ENCODE data around the gene TSPEAR.
"Not testable (repeated sequence)": the region's sequence is repeated elsewhere in the genome, so short reads cannot be mapped to it uniquely, and the experiment has no call there.

TSPEAR gene

DNA sequence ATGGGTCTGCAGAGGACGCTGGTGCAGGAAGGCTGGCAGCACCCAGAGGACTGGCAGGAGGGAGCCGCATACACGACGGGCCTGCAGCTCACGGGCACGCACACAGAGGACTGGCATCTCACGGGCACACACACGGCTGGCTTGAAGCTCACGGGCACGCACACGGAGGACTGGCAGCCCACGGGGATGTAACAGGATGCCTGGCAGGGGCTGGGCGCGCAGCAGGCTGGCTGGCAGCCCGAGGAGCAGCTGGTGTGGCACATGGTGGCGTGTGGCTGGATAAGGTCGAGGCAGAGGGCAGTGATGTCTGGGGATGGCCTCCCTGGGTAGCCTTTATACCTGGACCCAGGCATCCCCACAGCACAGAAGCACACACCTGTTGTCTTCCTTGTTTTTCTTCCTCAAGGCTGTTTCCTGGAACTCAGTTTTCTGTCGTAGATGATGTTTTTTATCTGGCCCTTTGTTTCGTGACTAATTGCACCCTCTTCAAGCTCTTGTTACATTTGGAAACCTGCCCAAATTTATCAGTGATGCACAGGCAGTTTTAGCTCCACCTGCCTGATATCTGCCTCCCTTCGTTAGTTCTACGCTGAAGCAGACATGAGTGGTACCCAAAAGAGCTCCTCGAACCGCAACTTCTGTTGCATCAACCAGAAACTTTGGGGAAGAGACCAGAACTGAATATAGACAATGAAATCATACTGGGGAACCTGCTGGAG is 29.4 kb downstream of the TSPEAR start, which contains the start of gene KRTAP12-1:
TSS of gene KRTAP12-1 (minus strand) at position 303 of the 719 bp plus-strand sequence. CDS start at position 263, 40 bp downstream.
- peak; percentile 94 for DNase-seq

DNA sequence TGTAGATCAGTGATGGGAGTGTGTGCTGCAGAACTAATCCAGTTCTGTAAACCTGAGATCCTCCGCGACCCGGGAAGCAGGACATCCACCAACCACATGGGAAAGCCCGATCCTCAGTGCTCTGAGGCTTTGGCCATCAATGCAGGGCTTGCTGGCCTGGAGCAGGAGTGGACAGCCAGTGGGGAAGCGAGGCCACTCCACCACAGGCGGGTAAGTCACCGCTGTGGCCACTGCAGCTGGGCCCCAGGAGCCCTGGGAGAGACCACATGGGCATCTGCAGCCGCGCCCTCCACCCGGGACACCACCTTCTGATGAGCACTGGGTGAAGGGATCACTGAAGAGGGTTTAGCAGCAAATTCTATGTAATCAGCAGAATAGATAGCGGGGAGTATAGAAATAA is 30.2 kb downstream of the TSPEAR start:
- no peak for DNase-seq

DNA sequence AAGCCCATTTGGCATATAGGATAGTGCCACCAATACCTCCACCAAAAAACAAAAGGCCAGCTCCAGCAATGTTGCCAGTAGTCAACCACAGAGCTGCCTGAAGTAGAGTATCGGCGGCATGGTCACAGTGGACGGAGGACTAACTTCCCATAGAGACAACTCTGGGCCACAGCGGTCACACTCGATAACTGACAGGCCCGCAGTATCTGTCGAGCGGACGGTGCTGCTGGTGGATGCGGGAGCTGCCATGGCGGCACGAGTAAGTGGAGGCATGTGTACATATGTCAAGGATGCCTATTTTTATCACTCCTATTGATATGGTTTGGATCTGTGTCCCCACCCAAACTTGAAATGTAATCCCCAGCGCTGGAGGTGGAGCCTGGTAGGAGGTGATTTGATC is 33.5 kb downstream of the TSPEAR start:
- DNase-seq, result no peak

DNA sequence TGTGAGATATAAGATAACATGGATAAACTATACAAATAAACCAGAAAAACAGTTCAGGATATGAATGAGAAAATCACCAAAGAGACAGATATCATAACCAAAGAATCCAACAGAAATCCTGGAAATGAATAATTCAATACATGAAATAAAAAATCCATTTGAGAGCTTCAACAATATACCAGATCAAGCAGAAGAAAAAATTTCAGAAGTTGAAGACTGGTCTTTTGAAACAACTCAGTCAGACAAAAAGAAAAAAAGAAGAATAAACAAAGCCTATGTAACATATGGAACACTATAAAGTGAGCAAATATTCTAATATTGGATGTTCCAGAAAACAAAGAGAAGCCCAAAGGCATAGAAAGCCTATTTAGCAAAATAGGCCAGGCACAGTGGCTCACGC is 39.5 kb downstream of the TSPEAR start:
- DNase-seq, result no peak

DNA sequence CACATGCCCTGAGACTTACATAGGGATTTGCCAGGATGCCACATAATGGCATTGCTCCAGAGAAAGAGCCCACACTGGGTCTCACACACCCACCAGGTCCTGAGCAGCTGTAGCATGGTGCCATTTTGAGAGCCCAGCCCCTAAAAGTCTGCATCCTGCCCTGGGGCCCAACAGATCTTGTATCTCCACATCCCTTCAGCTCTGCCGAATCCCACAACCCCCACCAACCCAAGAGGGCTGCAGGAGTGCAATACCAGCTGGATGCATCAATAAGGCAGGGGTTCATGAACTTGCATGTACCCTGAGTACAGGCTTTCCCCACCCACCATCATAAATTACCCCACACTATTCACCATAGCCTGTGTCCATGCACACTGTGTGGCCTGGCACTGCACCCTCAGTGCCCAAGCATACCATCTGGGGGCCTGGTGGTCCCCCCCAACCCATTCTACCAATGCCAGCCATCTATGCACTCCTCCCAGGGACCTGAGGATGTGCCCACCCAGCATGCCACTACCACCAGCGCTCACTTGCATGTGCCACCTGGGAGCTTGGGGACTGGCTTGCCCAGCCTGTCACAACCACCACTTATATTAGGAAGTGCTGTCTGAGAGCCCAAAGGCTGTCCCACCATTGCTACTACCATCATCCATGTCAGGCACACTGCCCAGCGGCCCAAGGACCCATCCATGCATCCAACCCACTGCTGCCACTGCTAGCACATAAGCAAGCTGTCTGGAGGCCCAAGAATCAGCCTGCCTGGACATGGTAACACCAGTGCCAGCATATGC is 40.5 kb downstream of the TSPEAR start:
- no peak for DNase-seq

DNA sequence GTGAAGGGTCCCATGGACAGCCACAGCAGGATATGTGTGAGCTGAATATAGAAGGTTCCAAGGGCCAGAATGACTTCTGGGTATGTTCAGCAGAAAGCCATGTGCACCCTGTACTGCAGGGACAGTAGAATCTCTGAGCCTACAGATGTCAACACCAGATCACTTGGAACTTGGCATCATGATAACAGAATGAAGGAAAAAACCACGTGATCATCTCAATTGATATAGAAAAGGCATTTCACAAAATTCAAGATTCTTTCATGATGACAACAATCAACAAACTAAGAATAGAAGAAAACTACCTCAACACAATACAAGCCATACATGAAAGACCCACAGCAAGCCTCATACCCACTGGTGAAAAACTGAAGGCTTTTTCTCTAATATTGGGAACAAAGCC is 43.8 kb downstream of the TSPEAR start:
- no peak for DNase-seq

DNA sequence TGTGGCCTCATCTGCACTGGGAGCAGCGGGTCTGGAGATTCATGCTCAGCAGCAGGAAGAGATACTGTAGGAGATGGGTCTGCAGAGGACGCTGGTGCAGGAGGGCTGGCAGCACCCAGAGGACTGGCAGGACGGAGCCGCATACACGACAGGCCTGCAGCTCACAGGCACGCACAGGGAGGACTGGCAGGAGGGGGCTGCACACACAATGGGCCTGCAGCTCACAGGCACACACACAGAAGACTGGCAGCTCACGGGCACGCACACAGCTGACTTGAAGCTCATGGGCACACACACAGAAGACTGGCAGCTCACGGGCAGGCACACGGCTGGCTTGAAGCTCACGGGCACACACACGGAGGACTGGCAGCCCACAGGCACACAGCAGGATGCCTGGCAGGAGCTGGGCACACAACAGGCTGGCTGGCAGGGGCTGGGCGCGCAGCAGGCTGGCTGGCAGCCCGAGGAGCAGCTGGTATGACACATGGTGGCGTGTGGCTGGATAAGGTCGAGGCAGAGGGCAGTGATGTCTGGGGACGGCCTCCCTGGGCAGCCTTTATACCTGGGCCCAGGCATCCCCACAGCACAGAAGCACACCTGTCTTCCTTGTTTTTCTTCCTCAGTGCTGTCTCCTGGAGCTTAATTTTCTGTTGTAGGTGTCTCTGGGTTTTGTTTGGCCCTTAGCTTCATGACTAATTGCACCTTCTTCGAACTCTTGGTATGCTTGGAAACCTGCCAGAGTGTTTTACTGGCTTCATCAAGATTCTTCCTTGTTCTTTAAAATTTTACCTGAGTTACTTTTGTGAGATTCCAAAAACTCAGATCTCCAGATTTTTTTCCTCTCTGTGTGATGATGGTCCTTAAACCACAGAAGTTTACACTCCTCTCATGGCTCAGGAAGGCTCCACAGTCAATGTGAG is 44.7 kb downstream of the TSPEAR start, which contains the start of gene KRTAP12-2:
TSS of gene KRTAP12-2 (minus strand) at position 527 of the 920 bp plus-strand sequence. CDS start at position 486, 41 bp downstream.
- DNase-seq, result no peak

DNA sequence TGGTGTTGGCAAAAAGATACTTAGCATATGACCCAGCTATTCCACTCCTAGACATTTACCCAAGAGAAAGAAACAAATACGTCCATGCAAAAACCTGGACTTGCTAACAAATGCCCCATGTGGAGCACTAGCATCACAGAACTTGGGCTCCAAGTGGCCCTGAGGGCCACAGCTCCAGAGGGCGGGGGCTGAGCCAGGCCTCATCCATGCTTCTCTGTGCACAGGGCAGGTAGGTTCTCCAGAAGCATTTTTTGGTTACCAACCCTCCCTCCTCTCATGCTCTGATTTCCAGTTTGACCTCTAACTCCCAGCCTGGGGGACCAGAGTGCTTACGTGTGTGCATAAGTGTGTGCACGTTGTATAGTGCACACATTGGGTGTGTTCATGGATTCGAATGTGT is 46.7 kb downstream of the TSPEAR start:
- no peak for DNase-seq

DNA sequence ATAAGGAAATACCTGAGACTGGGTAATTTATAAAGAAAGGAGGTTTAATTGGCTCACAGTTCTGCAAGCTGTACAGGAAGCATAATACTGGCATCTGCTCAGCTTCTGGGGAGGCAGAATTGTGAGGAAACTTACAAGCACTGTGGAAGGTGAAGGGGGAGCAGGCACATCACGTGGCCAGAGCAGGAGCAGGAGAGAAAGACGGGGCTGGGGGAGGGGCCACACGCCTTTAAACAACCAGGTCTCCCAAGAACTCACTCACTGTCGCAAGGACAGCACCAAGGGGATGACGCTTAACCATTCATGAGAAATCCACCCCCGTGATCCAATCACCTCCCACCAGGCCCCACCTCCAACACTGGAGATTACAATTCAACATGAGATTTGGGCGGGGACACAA is 49.8 kb downstream of the TSPEAR start:
- DNase-seq, result not testable (repeated sequence)

DNA sequence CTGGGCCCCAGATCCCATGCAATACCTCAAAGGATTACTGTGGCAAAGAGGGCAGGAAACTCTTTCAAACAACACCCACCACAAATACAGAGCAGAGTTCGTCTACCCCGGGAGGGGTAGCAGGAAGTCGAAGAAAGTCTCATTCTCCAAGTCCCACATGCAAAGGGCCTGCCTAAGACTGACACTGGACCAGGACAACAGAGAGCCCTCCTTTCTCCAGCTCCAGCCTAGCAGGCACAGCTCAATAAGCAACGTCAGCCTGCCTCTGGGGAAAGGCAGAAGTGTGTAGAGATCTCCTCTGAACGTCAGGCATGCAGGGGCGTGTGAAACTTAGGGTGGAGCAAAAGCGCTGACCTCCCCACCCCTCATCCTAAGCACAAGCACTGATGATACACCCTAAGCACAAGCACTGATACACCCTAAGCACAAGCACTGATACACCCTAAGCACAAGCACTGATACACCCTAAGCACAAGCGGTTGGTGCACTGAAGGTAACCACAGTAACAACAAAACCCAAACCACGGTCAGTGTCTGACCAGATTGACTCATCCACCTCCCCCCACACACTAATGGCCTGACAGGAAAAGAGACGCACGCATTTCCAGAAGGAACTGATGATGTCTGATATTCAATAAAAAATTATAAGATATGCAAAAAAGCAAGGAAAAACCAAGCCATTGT is 52.3 kb downstream of the TSPEAR start:
- no peak for DNase-seq

DNA sequence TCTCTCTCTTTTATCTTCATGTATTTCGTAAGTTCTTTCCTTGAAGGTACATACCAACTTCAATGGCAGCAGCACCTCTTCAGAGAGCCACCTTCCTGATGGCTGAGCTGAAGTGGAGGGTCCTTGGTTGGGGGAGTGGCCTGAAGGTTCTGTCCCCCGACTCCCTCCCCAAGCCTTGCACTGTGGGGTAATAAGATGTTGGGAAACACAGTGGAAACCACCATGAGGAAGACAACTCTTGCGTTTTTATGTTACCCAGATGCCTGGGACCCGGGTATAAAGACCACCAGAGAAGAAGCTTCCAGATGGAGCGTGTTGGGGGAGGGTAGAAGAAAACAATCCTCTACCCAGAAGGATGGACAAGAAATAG is 52.8 kb downstream of the TSPEAR start:
- no peak for DNase-seq

DNA sequence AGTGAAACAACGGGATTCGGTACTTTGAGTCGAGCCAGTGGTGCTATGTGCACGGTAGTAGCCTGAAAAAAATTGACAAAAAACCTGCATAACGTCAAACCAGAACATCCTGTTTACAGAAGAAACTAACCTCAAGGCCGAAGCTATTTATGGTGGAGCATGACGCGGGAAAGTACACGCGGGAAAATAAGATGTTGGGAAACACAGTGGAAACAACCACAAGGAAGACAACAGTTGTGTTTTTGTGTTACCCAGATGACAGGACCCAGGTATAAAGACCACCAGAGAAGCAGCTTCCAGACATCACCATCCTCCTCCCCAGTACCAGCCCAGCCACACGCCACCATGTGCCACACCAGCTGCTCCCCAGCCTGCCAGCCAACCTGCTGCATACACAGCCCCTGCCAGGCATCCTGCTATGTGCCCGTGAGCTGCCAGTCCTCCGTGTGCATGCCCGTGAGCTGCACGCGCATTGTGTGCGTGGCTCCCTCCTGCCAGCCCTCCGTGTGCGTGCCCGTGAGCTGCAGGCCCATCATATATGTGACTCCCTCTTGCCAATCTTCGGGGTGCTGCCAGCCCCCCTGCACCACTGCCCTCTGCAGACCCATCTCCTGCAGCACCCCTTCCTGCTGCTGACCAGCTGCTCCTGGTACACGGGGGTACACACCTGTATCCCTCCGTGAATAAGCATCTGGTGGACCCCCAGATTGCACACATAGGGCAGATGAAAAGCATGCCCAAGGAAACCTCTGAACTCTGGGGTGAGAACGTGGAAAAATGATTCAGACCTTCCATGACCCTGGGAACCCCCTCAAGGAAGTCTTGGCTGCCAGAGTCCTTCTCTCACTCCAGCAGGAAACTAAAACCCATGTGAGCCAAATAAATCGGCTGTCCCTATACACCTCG is 53.5 kb downstream of the TSPEAR start, which contains the start of gene KRTAP12-3:
TSS of gene KRTAP12-3 (plus strand) at position 298 of the 906 bp plus-strand sequence. CDS start at position 346, 48 bp downstream.
- DNase-seq, result no peak

DNA sequence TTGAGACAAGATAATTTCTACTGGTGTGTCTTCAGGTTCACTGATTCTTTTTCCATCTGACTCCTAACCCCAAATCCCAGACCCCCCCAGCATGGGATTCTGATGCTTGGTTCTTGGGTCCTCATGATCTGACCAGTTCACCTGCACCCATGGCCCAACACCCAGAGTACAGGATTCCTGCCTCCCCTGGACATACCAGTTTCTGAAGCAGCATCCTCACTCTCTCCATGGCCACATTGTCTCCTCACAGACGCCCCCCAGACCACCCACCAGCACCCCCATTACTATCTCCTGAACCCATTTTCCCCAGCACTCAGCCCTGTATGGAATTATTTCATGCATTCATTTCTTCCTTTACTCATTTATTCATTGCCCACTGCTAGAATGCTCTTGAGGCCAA is 54.5 kb downstream of the TSPEAR start:
- DNase-seq, result no peak

DNA sequence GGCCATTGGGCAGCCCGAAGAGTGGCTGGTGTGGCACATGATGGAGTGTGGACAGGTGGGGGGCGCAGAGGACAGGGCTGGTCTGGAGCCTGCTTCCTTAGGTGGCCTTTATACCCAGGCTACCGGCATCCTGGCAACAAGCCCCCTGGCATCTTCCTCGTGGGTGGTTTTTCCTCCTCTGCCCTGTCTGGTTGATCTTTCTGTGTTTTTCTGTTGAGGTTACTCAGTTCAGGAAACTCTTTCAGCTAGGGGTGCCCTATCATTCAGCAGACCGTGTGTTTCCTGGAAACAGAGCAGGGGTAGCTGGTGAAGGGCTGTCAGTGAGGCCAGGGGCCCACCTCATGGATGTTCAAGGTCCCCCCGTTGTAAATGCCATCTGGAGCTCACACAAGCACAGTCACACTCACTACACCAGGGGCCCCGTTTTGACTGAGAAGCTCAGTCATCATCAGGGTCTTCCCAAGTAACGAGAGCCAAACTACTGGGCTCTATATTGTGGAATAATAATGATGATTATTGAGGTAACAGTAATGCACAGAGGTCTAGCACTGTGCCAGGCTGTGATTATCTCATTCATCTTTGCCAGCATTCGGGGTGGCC is 56.7 kb downstream of the TSPEAR start, which contains the start of gene KRTAP12-4:
TSS of gene KRTAP12-4 (minus strand) at position 84 of the 600 bp plus-strand sequence. CDS start at position 39, 45 bp downstream.
- no peak for DNase-seq

DNA sequence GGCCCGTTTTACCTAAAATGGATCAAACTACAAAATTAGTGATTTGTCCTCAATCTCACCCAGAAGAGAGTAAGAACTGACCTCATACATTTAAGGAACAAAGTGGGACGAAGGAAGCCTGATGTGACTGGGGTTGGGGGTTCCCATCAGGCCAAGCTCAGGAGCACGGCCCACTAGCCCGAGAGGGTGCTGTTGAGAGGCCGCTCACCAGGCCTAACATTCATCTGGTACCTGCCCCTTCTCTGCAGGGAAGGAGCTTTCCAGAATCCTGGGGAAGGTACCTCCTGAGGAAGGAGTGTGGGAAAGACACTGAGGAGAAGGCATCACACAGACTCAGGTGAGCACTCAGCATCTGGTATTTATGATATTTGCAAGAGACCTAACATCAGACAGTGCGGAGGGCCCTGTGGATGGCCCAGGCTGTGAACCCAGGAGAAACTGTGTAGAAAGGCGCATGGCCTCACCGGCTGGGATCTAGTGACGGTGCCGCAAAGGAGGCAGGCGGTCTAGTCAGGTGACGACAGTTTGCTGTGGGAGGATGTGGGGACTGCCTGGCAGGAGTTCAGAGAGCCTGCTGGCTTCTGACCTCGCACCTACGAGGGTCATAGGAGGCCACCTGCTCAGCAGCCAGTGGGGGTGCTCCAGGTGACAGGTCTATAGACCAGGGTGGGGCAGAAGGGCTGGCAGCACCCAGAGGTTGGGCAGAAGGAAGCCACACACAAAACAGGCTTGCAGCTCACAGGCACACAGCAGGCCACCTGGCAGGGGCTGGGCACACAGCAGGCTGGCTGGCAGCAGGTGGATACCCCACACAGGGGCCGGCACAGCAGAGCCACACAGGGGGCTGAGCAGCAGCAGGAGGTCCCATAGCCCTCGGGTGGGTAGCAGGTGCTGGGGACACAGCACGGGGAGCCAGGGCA is 57.5 kb downstream of the TSPEAR start:
- no peak for DNase-seq

DNA sequence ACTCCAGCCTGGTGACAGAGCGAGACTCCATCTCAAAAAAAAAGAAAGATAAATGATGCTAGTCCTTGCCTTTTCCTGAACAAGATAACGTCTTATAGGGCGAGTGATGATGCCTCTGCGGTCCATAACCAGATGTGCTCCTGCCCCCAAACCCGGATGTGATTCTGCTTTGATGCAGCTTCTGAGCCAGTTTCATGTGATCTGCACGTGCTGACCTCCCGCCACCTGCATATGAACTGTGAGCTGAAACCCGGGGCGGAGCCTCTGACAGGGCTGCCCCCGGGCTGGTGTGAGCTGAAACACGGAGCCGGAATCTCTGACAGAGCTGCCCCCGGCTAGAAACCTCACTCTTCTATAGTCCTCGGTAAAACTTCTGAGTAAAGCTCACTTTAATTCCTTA is 58.2 kb downstream of the TSPEAR start:
- no peak for DNase-seq

DNA sequence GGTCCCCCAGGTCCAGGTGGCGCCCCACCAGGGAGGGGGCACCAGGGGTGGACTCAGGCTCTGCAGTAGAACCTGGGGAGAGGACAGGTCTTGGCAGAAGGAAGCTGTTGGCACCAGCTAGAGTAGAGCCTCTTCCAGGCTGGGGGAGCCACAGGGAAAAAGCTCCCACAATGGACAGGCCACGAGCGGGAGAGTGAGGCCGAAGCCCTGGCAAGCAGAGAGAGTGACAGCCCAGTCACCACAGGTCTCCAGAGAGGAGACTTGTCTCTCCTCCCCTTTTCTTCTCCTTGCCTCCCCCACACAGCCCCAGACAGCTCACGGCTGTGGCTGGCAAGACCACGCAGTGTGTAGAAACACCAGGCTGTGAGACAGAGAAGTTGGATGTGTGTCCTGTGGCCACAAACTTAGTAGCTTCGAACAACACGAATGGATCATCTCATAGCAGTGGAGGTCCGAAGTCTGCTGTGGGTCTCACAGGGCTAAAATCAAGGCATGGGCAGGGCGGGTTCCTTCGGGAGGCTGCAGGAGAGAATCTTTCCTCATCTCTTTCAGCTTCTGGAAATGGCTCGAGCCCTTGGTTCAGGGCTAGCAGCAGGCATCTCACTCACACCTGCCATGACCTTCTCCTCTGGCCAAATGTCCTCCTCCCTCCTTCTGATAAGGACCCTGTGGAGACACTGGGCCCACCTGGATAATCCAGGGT is 60.2 kb downstream of the TSPEAR start:
- DNase-seq, result no peak

DNA sequence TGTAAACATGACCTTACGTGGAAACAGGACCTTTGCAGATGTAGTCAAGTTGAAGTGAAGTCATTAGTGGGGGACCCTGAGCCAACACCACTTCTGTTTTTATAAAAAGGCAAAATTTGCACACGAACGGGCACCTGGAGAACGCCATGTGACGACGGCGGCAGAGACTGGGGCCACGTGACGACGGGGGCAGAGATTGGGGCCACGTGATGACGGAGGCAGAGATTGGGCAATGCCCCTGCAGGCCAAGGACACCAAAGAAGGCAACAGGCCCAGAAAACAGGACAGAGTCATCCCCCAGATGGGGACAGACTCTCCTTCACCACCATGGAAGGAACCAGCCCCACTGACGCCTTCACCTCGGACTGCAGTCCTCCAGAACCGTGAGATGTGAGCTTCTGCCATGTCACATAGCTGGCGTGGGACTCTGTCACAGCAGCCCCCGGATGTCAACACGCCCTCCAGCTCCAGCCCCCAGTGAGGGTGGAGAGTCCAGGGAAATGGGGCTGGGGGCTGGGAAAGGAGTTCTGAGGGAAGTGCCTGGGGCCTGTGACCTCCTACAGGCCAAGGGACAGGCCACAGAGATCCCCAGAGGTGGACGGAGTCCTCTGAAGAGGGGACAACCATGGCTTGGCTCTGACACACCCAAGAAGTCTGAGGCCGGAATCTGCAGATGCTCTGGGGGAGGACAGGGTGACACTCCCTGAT is 61.0 kb downstream of the TSPEAR start:
- no peak for DNase-seq

Data from NCI-H748 treated with DMSO at 0.1 percent for 48 hours (cell line).